ENCODE data around the gene LTBP1. TPM values are rescaled to one million over a fixed set of nuclear protein-coding genes. Genes with fewer than 3 reads are reported as not detected.

The LTBP1 gene
- total and polyA plus RNA-seq, 2 experiments from 2014 or later: 216 to 509 TPM

DNA sequence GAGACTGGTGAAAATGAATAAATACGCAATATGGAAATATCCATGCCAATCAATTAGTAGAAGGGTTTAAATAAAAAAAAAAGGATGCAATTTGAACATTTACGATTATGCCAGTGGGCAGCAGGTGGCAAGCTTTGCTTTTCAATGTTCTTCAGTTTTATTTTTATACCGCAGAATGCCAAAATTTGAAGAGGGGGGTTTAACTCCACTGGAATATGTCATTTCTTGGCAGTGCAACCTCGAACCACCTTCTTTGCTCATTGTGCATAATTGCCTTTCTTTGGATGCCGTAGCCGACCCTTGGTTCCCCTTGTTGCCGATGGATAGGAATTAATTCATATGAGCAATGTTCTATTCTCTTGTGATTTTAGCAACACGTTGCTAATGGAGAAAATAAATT is 88.0 kb downstream of the LTBP1 start:
- no peak overlapping the region for H3K27ac ChIP-seq
- H3K4me3 ChIP-seq: no peak overlapping the region
- peak in 1 of 2 donors; percentile 62 for DNase-seq (ENCODE audit: low read depth in 1 of 2, low spot score in 1 of 2)
- no peaks in the 10 kb centered on the region for H3K27me3 ChIP-seq
- H3K36me3 ChIP-seq: no peaks in the 10 kb centered on the region
- no peaks in the 10 kb centered on the region for H3K9me3 ChIP-seq (ENCODE audit: low read depth)
- TF ChIP-seq, protein P1, sequence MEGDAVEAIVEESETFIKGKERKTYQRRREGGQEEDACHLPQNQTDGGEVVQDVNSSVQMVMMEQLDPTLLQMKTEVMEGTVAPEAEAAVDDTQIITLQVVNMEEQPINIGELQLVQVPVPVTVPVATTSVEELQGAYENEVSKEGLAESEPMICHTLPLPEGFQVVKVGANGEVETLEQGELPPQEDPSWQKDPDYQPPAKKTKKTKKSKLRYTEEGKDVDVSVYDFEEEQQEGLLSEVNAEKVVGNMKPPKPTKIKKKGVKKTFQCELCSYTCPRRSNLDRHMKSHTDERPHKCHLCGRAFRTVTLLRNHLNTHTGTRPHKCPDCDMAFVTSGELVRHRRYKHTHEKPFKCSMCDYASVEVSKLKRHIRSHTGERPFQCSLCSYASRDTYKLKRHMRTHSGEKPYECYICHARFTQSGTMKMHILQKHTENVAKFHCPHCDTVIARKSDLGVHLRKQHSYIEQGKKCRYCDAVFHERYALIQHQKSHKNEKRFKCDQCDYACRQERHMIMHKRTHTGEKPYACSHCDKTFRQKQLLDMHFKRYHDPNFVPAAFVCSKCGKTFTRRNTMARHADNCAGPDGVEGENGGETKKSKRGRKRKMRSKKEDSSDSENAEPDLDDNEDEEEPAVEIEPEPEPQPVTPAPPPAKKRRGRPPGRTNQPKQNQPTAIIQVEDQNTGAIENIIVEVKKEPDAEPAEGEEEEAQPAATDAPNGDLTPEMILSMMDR (IDR thresholded peaks at IDR 0.05; ENCODE audit: low read depth, low read length): peak; percentile 38
- H3K4me1 ChIP-seq (ENCODE audit: low read depth): peaks cover 25% of the 10 kb centered on the region

GRCh38 chr2:33038230-33038629 is 91.5 kb downstream of the LTBP1 start:
- no peak for DNase-seq (ENCODE audit: low read depth in 1 of 2, low spot score in 1 of 2)
- Histone ChIP-seq H3K4me1 (ENCODE audit: low read depth) (peaks cover 15% of the 10 kb centered on the region), H3K27ac (no peak overlapping the region), H3K36me3 (no peaks in the 10 kb centered on the region), H3K27me3 (no peaks in the 10 kb centered on the region), H3K9me3 (ENCODE audit: low read depth) (no peaks in the 10 kb centered on the region), H3K4me3 (no peak overlapping the region)
- TF ChIP-seq, protein P1 (IDR thresholded peaks at IDR 0.05; ENCODE audit: low read depth, low read length): no peak

DNA sequence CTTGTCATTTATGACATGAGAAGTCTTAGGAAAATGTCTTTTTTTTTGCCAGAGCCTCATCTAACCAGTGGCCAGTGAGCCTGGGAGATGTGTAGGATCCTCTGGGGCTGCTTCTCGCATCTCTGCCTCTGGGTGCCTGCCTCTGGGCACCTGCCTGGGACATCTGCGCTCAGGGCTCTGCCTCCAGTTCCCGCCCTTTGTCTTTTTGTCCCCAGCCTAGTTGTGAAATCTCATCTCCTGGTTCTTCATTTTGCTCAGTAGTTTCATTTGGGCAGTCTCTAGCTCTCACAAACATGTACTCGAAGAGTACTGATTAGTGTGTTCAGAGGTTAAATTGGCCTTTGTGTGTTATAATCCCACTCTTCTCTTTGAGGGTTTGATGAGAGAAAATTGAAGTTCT is 92.0 kb downstream of the LTBP1 start:
- no peak overlapping the region for H3K27ac ChIP-seq
- H3K9me3 ChIP-seq (ENCODE audit: low read depth): no peaks in the 10 kb centered on the region
- no peaks in the 10 kb centered on the region for H3K27me3 ChIP-seq
- TF ChIP-seq, protein P1 (IDR thresholded peaks at IDR 0.05; ENCODE audit: low read depth, low read length): no peak
- no peaks in the 10 kb centered on the region for H3K36me3 ChIP-seq
- no peak overlapping the region for H3K4me3 ChIP-seq
- no peak for DNase-seq (ENCODE audit: low read depth in 1 of 2, low spot score in 1 of 2)
- H3K4me1 ChIP-seq (ENCODE audit: low read depth): peaks cover 15% of the 10 kb centered on the region

DNA sequence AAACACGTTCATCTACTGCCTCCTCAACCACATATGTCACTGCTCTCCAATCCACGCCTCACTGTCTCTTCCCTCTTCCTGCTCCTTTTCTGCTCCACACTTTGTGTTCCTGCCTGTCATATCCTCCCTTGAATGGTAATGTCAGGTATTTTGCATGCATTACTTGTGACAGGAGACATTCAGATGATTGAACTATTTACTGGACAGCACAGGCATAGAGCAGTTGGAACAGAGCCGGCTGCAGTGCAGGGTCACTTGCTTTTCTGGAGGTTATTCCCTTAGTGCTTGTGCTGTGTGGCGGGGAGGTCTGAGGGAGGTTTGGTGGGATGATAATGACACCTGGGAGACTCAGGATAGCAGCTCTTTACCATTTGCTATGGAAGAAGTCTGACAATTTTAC is 93.8 kb downstream of the LTBP1 start:
- no peak for DNase-seq (ENCODE audit: low read depth in 1 of 2, low spot score in 1 of 2)
- Histone ChIP-seq H3K9me3 (ENCODE audit: low read depth) (no peaks in the 10 kb centered on the region), H3K4me3 (no peak overlapping the region), H3K27ac (peak overlapping the region; percentile 73), H3K36me3 (no peaks in the 10 kb centered on the region), H3K4me1 (ENCODE audit: low read depth) (peaks cover 8% of the 10 kb centered on the region), H3K27me3 (no peaks in the 10 kb centered on the region)
- TF ChIP-seq, protein P1 (IDR thresholded peaks at IDR 0.05; ENCODE audit: low read depth, low read length): no peak

GRCh38 chr2:33042265-33042664 is 95.5 kb downstream of the LTBP1 start:
- Histone ChIP-seq H3K9me3 (ENCODE audit: low read depth) (no peaks in the 10 kb centered on the region), H3K27me3 (no peaks in the 10 kb centered on the region), H3K4me1 (ENCODE audit: low read depth) (peaks cover 8% of the 10 kb centered on the region), H3K4me3 (no peak overlapping the region), H3K27ac (peak overlapping the region; percentile 48), H3K36me3 (no peaks in the 10 kb centered on the region)
- TF ChIP-seq, protein P1 (IDR thresholded peaks at IDR 0.05; ENCODE audit: low read depth, low read length): no peak
- DNase-seq (ENCODE audit: low read depth in 1 of 2, low spot score in 1 of 2): no peak

DNA sequence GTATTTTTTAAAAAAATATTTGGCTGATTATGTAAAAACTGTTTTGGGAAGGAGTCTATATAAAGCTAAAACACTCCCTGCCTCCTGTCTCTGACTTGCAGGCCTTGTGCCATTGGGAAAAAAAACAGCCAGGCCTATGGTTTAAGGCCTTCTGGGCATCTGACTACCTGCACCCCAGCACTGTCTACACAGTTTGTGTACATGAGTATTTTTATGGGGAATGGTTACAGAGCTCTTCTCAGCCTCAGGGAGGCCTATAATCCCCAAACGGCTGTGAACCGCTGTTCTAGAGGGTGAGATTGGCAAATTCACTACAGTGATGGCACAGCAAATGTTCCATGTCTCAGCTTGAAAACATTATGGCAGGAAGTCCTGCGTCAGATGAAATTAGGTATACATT is 96.1 kb downstream of the LTBP1 start:
- H3K4me1 ChIP-seq (ENCODE audit: low read depth): peaks cover 8% of the 10 kb centered on the region
- peak overlapping the region; percentile 48 for H3K27ac ChIP-seq
- H3K27me3 ChIP-seq: no peaks in the 10 kb centered on the region
- DNase-seq (ENCODE audit: low read depth in 1 of 2, low spot score in 1 of 2): no peak
- no peaks in the 10 kb centered on the region for H3K36me3 ChIP-seq
- TF ChIP-seq, protein P1 (IDR thresholded peaks at IDR 0.05; ENCODE audit: low read depth, low read length): no peak
- H3K4me3 ChIP-seq: no peak overlapping the region
- no peaks in the 10 kb centered on the region for H3K9me3 ChIP-seq (ENCODE audit: low read depth)

Data from cardiac muscle cell (in vitro differentiated cells and primary cell).